HG03039 (cell line): ENCODE results near the gene EIF4ENIF1.
"Not testable (repeated sequence)": the region's sequence is repeated elsewhere in the genome, so short reads cannot be mapped to it uniquely, and the experiment has no call there.

Experiments used
- ATAC-seq: cut with Tn5 transposase; IDR thresholded peaks from one replicate; pipeline ENCODE4 v1.9.1; 2021; ENCODE audit warnings: mild to moderate bottlenecking, moderate library complexity; ENCODE audit not compliant: unreplicated experiment

Gene EIF4ENIF1, protein sequence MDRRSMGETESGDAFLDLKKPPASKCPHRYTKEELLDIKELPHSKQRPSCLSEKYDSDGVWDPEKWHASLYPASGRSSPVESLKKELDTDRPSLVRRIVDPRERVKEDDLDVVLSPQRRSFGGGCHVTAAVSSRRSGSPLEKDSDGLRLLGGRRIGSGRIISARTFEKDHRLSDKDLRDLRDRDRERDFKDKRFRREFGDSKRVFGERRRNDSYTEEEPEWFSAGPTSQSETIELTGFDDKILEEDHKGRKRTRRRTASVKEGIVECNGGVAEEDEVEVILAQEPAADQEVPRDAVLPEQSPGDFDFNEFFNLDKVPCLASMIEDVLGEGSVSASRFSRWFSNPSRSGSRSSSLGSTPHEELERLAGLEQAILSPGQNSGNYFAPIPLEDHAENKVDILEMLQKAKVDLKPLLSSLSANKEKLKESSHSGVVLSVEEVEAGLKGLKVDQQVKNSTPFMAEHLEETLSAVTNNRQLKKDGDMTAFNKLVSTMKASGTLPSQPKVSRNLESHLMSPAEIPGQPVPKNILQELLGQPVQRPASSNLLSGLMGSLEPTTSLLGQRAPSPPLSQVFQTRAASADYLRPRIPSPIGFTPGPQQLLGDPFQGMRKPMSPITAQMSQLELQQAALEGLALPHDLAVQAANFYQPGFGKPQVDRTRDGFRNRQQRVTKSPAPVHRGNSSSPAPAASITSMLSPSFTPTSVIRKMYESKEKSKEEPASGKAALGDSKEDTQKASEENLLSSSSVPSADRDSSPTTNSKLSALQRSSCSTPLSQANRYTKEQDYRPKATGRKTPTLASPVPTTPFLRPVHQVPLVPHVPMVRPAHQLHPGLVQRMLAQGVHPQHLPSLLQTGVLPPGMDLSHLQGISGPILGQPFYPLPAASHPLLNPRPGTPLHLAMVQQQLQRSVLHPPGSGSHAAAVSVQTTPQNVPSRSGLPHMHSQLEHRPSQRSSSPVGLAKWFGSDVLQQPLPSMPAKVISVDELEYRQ

DNA sequence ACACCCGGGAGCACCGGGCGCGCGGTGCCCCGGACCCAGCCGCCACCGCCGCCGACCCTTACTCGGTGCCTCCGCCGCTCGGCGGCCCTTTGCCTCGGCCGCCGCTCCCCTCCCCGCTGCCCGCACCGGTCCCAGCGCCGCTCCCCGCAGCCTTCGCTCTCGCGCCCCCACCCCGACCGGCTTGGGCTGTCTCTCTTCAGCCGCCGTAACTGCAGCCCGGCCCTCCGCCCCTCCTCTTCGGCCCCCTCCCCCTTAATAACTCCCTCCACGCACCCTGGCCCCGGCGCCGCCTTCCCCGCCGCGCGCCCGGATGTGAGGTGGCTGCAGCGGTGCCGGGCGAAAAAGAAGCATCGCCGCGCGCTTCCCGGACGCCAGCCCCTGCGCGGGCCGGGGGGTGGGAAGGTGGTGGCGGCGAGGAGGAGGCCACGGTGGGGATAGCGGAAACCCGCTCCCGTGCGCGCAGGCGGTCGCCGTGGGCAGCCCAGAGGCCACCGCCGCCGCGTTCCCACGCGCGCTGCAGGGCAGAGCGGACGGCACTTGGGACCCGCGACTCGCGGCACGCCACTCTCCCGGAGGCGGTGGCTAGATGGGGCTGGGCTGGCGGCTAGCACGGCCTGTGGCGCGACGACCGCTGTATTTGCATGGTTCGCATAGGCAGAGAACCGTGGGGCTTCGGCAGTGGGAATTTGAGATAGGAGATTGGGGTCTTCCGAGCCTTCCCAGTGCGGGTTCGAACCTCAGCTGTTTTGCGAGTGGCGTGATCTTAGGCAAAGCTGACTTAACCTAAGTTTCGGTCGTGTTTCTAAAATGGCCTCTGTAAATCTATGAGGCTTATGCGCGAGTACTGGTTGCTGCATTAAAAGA lies at the start of gene EIF4ENIF1:
TSS of gene EIF4ENIF1 (minus strand) at position 211 of the 864 bp plus-strand sequence. CDS start 1,124 bp downstream, outside the sequence.
- peak; percentile 37 for ATAC-seq

DNA sequence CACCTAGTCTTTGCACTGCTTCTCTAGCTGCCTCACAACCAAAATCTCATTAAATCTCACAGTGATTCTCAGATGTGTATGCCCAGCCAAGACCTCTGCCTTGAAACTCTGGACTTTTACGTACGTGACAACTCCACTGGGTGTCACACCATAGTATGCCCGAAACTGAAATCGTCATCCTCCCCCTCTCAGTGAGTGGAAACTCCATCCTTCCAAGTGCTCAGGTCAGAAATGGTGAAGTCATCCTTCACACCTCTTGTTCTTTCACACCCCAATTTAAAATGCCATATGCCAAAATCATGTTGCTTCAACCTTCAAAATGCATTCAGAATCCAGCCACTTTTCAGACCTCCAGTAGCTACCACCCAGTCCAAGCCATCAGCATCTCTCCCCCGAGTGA lies 49.2 kb upstream of the EIF4ENIF1 start:
- no peak for ATAC-seq

DNA sequence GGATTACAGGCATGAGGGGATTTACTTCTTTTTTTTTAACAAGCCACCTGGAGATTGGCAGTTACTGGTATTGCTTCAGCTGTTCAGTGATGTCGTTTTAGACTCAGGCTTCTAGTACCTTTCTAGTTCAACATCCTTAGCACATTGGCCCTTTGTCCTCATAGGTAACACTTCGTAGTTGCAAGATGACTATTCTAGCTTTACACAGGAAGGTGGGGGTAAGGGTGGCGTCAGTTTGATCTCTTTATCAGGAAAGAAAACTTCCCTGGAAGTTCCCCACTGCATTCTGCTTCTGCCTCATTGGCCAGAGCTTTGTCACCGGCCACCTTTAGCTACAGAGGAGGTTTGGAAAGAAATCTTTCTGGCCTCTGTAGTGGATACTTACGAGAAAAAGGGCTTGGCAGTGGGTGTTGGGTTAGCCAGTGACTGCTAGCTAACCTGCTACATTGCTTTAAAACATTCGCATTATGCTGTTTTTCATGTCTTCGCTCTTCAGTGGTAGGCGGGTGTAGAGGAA lies 47.4 kb upstream of the EIF4ENIF1 start:
- no peak for ATAC-seq

DNA sequence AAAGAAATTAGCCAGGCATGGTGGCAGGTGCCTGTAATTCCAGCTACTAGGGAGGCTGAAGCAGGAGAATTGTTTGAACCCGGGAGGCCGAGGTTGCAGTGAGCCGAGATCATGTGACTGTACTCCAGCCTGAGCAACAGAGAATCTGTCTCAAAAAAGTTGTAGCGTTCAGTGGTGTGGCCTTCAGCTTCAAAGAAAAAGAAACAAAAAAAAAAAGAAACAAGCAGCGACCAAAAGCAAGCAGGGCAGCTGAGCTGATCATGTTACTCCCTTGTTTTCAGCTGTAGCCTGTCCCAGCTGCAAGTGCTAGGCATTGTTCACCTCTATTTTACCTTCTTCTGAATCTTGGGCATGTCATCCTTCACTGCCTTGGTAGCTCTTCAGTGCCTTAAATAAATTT lies 43.7 kb upstream of the EIF4ENIF1 start:
- no peak for ATAC-seq

DNA sequence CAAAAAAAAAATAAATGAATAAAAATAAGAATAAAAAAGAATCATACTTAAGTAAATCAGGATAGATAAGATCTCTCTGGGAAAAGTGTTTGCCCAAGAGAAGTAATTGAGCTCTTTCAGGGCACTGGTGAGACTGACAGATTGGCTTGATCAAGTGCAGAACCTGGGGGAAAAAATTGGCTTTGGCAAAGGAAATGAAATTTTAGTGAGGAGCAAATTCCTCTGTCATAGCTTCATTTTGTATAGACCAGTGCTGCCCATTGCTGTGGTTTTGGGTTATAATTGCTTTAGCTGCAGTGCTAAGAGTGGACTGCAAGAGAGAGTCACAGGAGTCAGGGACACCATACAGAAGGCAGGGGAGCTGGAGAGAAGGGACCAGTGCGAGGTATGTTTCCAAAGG lies 42.4 kb upstream of the EIF4ENIF1 start:
- no peak for ATAC-seq

DNA sequence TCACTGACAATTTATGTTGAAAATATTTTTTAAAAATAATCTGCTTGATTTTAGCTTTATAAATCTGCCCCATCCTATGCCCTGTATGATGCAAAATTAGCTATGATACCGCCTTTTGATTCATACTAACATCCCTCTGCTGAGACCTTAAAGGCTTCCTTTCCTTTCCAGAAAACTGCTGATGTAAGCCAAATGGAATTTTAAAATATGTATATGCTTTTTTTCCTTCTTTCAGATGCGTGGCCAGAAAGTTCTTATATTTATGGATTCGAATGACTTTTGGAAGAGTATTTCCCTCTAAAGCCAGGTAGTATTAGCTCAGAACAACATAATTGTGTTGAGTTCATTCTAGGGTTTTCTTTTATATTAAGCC lies 41.2 kb upstream of the EIF4ENIF1 start:
- ATAC-seq, result no peak

DNA sequence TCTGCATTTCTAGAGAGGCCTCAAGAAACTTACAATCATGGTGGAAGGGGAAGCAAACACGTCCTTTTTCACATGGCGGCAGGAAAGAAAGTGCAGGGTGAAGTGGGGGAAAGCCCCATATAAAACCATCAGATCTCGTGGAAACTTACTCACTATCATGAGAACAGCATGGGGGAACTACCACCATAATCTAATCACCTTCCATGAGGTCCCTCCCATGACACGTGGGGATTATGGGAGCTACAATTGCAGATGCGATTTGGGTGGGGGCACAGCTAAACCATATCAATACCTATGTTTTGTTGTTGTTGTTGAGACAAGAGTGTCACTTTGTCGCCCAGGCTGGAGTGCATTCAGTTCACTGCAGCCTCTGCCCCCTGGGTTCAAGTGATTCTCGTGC lies 36.6 kb upstream of the EIF4ENIF1 start:
- ATAC-seq, result no peak

DNA sequence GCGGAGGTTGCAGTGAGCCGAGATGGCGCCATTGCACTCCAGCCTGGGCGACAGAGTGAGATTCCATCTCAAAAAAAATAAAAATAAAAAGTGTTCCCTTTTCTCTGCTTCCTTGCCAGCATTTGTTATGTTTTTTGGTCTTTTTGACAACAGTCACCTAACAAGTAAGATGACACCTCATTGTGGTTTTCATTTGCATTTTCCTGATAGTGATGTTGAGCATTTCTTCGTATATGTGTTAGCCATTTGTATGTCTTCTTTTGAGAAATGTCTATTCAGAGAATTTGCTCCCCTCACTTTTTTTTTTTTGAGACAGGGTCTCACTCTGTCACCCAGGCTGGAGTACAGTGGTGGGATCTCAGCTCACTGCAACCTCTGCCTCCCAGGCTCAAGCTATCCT lies 34.5 kb upstream of the EIF4ENIF1 start:
- not testable (repeated sequence) for ATAC-seq

DNA sequence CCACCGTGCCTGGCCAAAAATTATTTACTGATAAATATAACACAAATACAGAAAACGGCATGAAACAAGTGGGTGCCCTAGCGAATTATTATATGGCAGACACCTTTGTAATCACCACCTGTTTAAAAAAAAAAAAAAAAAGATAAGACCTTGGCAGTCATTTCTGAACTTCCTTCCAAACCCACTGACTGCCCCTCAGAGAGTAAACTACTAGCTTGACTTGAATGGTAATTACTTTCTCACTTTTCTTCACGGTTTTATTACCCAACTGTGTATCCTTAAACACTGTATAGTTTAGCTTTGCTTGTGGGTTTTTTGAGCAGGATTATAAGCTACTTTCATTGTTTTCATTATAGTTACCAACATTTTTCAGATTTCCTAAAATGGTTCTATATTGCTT lies 30.4 kb upstream of the EIF4ENIF1 start:
- ATAC-seq, result no peak

DNA sequence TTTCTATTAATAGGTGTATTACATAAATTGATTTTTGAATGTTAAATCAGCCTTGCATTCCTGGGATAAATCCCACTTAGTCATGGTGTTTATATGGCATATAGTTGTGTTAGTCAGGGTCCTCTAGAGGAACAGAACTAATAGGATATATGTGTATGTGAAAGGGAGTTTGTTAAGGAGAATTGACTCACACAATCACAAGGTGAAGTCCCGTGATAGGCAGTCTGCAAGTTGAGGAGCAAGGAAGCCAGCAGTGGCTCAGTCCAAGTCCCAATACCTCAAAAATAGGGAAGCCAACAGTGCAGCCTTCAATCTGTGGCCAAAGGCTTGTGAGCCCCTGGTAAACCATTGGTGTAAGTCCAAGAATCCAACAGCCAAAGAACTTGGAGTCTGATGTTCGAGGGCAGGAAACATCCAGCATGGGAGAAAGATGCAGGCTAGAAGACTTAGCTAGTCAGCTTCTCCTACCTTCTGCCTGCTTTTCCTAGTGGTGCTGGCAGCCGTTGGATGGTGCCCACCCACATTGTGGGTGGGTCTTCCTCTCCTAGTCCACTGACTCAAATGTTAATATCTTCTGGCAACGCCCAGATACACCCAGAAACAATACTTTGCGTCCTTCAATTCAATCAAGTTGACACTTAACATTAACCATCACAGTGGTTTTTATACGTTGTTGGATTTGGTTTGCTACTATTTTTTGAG lies 19.6 kb upstream of the EIF4ENIF1 start:
- ATAC-seq, result no peak

DNA sequence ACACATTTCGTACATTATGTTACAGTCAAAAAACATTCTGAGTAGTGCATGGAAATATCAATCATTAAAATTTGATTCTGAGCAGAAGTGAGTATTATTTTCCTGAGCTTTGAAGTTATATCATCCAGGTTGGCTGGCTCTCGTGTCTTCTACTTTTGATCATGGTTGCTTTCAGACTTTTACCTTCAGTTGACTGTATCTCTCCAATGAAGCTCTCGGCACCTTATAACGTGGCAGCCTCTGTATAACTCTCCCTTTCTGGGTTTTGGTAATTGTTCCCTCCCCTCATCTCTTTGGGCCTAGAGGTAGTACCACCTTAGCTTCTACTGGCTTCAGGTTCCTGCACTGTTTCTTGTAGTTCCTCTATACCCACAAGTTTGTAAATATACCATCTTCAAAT lies 18.9 kb upstream of the EIF4ENIF1 start:
- no peak for ATAC-seq

DNA sequence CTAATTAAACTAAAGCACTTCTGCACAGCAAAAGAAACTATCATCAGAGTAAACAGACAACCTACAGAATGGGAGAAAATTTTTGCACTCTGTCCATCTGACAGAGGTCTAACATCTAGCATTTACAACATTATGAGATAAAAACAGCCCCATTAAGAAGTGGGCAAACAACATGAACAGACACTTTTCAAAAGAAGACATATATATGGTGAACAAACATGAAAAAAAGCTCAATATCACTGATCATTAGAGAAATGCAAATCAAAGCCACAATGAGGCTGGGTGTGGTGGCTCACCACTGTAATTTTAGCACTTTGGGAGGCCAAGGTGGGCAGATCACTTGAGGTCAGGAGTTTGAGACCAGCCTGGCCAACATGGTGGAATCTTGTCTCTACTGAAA lies 17.9 kb upstream of the EIF4ENIF1 start:
- ATAC-seq, result not testable (repeated sequence)

DNA sequence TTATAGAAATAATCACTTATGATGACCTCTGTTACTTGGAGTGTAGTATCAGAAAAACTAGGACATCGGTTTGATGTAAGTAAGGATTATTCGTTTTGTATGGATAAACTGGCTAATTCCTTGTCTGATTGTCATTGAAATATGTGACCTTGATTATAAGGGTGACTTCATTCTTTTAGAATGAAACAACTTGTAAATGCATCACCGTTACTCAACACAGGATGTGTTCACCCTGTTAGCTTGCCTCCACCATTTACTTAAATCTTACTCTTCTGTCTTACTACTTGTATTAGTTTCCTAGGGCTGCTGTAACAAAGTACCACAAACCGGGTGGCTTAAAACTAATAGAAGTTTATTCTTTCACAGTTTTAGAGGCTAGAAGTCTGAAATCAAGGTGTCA lies 14.6 kb upstream of the EIF4ENIF1 start:
- no peak for ATAC-seq

DNA sequence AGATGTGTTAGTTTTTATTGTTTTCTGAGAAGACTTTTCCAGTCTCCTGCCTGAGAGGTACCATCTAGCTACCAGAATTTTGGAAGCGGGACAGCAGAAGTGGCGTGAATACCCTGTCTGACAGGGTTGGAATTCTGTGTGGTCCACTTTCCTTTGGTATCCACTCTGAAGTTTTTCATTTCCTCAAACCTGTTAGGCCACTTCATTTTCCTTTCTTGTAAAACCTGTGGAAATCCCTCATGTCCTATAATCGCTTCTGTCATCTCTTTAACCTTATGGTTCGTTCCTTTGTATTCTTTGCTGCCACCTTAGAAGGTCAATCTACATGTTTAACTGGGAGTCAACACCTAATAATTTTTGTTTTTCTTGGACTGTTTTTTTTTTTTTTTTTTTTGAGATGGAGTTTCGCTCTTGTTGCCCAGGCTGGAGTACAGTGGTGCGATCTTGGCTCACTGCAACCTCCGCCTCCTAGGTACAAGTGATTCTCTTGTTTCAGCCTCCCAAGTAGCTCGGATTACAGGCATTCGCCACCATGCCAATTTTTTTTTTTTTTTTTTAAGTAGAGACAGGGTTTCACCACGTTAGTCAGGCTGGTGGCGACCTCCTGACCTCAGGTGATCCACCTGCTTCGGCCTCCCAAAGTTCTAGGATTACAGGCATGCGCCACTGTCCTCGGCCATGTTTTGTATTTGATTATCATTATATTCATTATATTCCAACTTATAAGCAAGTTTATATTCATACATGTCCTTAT lies 13.7 kb upstream of the EIF4ENIF1 start:
- no peak for ATAC-seq

DNA sequence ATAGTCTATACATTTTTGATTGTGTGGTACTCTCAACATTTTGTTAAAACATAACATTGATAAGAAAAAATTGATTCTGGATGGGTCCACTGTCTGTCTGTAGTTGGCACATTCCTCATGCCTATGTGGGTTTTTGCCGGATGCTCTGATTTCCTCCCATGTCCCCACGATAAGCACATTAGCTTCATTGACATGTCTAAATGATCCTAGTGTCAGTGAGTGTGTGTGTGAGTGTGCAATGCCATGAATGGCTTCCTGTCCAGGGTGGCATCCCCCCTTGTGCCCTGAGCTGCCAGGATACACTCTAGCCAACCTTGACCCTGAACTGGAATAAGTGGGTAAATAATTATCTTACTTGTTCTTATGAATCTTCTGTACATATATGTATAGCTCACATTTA lies 12.1 kb upstream of the EIF4ENIF1 start:
- no peak for ATAC-seq

DNA sequence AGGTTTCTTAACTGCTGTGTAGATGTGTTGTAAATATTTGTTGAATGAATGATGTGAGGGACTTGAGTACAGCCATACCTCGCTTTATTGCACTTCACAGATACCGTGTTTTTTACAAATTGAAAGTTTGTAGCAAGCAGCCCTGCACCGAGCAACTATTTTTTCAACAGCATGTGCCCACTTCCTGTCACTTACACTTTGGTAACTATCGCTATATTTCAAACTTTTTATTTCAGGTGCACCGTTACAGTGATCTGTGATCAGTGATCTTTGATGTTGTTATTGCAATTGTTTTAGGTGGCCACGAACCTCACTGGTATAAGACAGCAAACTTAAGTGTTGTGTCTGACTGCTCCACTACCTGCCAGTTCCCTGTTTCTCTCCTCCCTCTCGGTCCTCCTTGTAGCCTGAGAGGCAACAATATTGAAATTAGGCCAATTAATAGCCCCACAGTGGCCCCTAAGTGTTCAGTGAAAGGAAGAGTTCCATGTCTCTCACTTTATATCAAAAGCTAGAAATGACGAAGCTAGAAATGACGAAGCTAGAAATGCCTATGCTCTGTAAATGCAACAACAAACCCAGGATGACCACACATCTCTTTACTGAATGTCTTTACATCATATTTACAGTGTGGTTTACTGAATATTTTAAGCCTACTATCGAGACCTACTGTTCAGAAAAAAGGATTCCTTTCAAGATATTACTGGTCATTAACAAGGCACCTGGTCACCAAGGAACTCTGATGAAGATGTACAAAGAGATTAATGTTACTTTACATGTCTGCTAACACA lies 7.7 kb upstream of the EIF4ENIF1 start:
- ATAC-seq, result no peak

DNA sequence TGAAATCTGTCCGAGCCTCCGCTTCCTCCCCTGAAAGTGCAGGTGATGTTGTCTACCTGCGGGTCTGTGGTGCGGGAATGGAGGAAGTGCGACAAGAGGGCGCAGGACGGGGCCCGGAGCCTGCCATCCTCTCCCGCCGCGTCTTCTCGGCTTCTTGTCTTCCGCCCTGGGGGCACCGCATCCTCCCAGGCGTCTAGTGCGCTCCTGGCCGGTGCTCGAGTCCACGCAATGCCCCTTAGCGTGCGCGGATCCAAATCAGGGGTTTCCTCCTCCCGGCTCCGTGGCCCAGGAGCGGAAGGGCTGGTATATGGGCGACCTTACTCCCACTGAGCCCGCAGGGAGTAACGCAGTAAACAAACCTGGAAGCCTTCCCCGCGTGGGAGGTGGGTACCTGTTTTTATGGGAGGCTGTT lies 7.1 kb upstream of the EIF4ENIF1 start:
- no peak for ATAC-seq

DNA sequence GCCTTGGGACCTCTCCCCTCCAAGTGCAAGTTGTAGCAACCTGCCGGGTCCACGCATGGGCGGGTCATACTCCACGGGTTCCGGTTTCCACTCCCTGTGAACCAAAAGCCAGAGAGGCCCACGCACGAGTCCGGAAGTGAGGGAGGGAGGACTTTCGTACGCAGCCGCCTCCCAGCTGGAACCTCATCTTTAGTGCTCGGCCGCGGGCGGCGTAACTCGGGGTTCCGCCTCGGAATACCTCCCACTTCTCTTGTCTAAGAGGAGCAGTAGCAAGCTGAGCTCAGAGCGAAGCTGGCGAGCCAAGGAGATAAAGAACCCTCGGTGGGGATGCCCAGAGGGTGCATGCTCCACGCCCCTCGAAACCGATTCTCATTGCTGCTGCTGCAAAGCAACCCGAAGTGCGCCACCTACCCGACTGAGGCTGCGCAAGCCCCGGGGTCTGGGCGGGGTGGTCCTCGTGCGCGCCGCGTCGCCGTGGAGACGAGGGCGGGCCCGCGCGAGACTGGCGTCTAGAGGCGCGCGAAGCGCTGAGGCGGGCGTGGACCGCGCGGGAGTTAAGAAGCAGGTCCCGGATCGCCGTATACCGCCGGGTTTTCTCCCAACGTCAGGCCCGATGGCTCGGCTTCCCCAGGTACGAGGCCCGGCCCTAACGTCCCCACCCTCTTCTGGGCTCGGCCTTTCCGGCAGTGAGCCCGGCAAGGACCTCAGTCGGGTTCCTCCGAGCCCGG lies 6.5 kb upstream of the EIF4ENIF1 start, which contains the start of gene SFI1:
TSS of gene SFI1 (plus strand) at position 530 of the 728 bp plus-strand sequence. CDS start 11,749 bp downstream, outside the sequence.
- ATAC-seq, result peak; percentile 72
